GM23338 (cell line): Measurements from ENCODE around the gene FBXL2. TPM values are rescaled to one million over a fixed set of nuclear protein-coding genes. Genes with fewer than 3 reads are reported as not detected.

Source experiments
- ATAC-seq: fragments of 200-7000 bp; cut with Tn5 transposase; 3 replicates; pipeline ENCODE4 v1.9.1; 2020
- DNase-seq: peaks from one replicate; pipeline ENCODE4 v3.0.0-alpha.2; 2015; ENCODE audit warnings: low spot score
- H2AFZ ChIP-seq: fragments of 200-600 bp; sonication (generic); 2 replicates; pipeline ENCODE4 v1.8.0; 2016; ENCODE audit warnings: antibody characterized with exemption, mild to moderate bottlenecking, moderate library complexity
- H3F3A ChIP-seq: fragments of 200-600 bp; sonication (generic); replicated peaks from 2 replicates; pipeline ENCODE4 v1.8.0; 2017; ENCODE audit warnings: antibody characterized with exemption, mixed run types, low read depth
- H3K27ac ChIP-seq: fragments of 200-600 bp; sonication (generic); 2 replicates; pipeline ENCODE4 v1.6.1; 2016; ENCODE audit warnings: low read depth
- H3K27me3 ChIP-seq: fragments of 200-600 bp; sonication (generic); 2 replicates; pipeline ENCODE4 v1.8.0; 2016; ENCODE audit warnings: mild to moderate bottlenecking, mixed run types, moderate library complexity; ENCODE audit not compliant: insufficient read depth
- H3K36me3 ChIP-seq: fragments of 200-600 bp; sonication (generic); 2 replicates; pipeline ENCODE4 v1.8.0; 2016; ENCODE audit warnings: mild to moderate bottlenecking; ENCODE audit not compliant: insufficient read depth
- H3K4me1 ChIP-seq: fragments of 200-600 bp; sonication (generic); 2 replicates; pipeline ENCODE4 v1.8.0; 2016; ENCODE audit warnings: mild to moderate bottlenecking, moderate library complexity; ENCODE audit not compliant: insufficient read depth
- H3K4me2 ChIP-seq: fragments of 200-600 bp; sonication (generic); 2 replicates; pipeline ENCODE4 v1.7.1; 2017; ENCODE audit warnings: mixed run types
- H3K4me3 ChIP-seq: fragments of 200-600 bp; sonication (generic); 2 replicates; pipeline ENCODE4 v1.6.1; 2016; ENCODE audit warnings: mixed run types
- H3K79me2 ChIP-seq: fragments of 200-600 bp; sonication (generic); replicated peaks from 2 replicates; pipeline ENCODE4 v1.8.0; 2017; ENCODE audit warnings: mild to moderate bottlenecking; ENCODE audit not compliant: insufficient read depth
- H3K9me2 ChIP-seq: fragments of 200-600 bp; sonication (generic); 2 replicates; pipeline ENCODE4 v1.8.0; 2017; ENCODE audit not compliant: insufficient read depth
- H4K20me1 ChIP-seq: fragments of 200-600 bp; sonication (generic); replicated peaks from 2 replicates; pipeline ENCODE4 v1.8.0; 2017; ENCODE audit warnings: mild to moderate bottlenecking; ENCODE audit not compliant: insufficient read depth
- H3K27ac Mint-ChIP-seq: 2 replicates; pipeline ENCODE4 v1.8.0; 2020; ENCODE audit warnings: inconsistent platforms, mild to moderate bottlenecking, moderate library complexity, mixed read lengths
- H3K27me3 Mint-ChIP-seq: 3 replicates; pipeline ENCODE4 v1.8.0; 2022; ENCODE audit warnings: low read depth, mild to moderate bottlenecking, moderate library complexity, mixed read lengths, inconsistent platforms; ENCODE audit not compliant: insufficient read depth, poor library complexity
- H3K36me3 Mint-ChIP-seq: 3 replicates; pipeline ENCODE4 v1.8.0; 2021; ENCODE audit warnings: low read depth, mild to moderate bottlenecking, inconsistent platforms, moderate library complexity, mixed read lengths
- H3K4me1 Mint-ChIP-seq: 3 replicates; pipeline ENCODE4 v1.8.0; 2020; ENCODE audit warnings: mild to moderate bottlenecking, inconsistent platforms, mixed read lengths
- H3K4me3 Mint-ChIP-seq: 3 replicates; pipeline ENCODE4 v1.8.0; 2021; ENCODE audit warnings: moderate library complexity, mild to moderate bottlenecking, inconsistent platforms, mixed read lengths
- H3K9me3 Mint-ChIP-seq: 3 replicates; pipeline ENCODE4 v1.8.0; 2020; ENCODE audit warnings: moderate library complexity, mild to moderate bottlenecking, inconsistent platforms, mixed read lengths
- CREB1 ChIP-seq: fragments of 250-450 bp; sonication (Bioruptor Pico); IDR thresholded peaks from 2 replicates; pipeline ENCODE4 v1.5.0; 2020; ENCODE audit warnings: low read depth, mild to moderate bottlenecking, moderate library complexity
- EZH2 ChIP-seq: fragments of 200-600 bp; sonication (generic); IDR thresholded peaks from one replicate; pipeline ENCODE4 v1.8.0; 2017; ENCODE audit warnings: antibody characterized with exemption, mild to moderate bottlenecking, low read depth; ENCODE audit not compliant: unreplicated experiment
- JUNB ChIP-seq: IDR thresholded peaks from one replicate; pipeline ENCODE4 v1.6.1; 2016; ENCODE audit warnings: antibody characterized with exemption; ENCODE audit not compliant: unreplicated experiment
- POLR2AphosphoS5 ChIP-seq: IDR thresholded peaks from 2 replicates; pipeline ENCODE4 v1.6.1; 2016; ENCODE audit warnings: antibody characterized with exemption, low read depth
- ZNF114 ChIP-seq: fragments of 250-450 bp; sonication (Bioruptor Pico); IDR thresholded peaks from 2 replicates; pipeline ENCODE4 v1.5.0; 2020; ENCODE audit warnings: mild to moderate bottlenecking, moderate library complexity
- ZNF331 ChIP-seq: fragments of 250-450 bp; sonication (Bioruptor Pico); IDR thresholded peaks from 2 replicates; pipeline ENCODE4 v1.5.0; 2020; ENCODE audit warnings: low read depth, mild to moderate bottlenecking, moderate library complexity
- polyA plus RNA-seq: library from polyadenylated mRNA; unstranded; fragments of >200 nt; fragmentation: Nextera tagmentation; extraction: Ambion mirVana; gene quantifications from 2 replicates; pipeline ENCODE4 v1.2.1, GENCODE V29; 2016
- total RNA-seq: library from RNA; depleted of rRNA; stranded (reverse); fragments of >200 nt; shearing (Covaris generic); gene quantifications from 2 replicates; pipeline ENCODE4 v1.2.3, GENCODE V29; 2014
- TF ChIP-seq, protein P1 (sequence below): fragments of 250-450 bp; sonication (Bioruptor Pico); IDR thresholded peaks from 2 replicates; pipeline ENCODE4 v1.5.0; 2020; ENCODE audit warnings: mild to moderate bottlenecking, moderate library complexity
- TF ChIP-seq, protein P2 (sequence below): IDR thresholded peaks from 2 replicates; pipeline ENCODE4 v1.6.1; 2016; ENCODE audit warnings: antibody characterized with exemption

The FBXL2 gene
- total and polyA plus RNA-seq, 2 experiments from 2014 or later: 2.8 to 5.7 TPM

DNA sequence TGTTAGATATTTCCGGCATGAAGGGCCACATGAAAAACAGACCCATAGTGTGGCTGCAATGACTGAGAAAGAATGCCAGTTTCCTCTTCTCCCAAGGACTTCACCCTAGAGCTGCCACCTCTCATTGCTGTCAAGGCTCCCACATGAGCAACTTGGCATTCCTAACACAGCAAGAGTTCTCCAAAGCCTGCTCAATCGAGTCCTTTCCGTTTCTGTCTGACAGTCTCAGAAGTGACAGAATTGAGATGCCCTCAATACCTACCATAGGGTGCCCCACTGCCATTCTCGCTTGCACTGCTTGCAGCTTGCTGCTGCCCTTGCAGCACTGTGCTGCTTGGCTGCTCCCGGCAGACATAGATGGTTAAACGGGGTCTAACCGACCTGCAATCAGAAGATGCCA lies 118.7 kb downstream of the FBXL2 start (continued):
- TF ChIP-seq, protein P1, sequence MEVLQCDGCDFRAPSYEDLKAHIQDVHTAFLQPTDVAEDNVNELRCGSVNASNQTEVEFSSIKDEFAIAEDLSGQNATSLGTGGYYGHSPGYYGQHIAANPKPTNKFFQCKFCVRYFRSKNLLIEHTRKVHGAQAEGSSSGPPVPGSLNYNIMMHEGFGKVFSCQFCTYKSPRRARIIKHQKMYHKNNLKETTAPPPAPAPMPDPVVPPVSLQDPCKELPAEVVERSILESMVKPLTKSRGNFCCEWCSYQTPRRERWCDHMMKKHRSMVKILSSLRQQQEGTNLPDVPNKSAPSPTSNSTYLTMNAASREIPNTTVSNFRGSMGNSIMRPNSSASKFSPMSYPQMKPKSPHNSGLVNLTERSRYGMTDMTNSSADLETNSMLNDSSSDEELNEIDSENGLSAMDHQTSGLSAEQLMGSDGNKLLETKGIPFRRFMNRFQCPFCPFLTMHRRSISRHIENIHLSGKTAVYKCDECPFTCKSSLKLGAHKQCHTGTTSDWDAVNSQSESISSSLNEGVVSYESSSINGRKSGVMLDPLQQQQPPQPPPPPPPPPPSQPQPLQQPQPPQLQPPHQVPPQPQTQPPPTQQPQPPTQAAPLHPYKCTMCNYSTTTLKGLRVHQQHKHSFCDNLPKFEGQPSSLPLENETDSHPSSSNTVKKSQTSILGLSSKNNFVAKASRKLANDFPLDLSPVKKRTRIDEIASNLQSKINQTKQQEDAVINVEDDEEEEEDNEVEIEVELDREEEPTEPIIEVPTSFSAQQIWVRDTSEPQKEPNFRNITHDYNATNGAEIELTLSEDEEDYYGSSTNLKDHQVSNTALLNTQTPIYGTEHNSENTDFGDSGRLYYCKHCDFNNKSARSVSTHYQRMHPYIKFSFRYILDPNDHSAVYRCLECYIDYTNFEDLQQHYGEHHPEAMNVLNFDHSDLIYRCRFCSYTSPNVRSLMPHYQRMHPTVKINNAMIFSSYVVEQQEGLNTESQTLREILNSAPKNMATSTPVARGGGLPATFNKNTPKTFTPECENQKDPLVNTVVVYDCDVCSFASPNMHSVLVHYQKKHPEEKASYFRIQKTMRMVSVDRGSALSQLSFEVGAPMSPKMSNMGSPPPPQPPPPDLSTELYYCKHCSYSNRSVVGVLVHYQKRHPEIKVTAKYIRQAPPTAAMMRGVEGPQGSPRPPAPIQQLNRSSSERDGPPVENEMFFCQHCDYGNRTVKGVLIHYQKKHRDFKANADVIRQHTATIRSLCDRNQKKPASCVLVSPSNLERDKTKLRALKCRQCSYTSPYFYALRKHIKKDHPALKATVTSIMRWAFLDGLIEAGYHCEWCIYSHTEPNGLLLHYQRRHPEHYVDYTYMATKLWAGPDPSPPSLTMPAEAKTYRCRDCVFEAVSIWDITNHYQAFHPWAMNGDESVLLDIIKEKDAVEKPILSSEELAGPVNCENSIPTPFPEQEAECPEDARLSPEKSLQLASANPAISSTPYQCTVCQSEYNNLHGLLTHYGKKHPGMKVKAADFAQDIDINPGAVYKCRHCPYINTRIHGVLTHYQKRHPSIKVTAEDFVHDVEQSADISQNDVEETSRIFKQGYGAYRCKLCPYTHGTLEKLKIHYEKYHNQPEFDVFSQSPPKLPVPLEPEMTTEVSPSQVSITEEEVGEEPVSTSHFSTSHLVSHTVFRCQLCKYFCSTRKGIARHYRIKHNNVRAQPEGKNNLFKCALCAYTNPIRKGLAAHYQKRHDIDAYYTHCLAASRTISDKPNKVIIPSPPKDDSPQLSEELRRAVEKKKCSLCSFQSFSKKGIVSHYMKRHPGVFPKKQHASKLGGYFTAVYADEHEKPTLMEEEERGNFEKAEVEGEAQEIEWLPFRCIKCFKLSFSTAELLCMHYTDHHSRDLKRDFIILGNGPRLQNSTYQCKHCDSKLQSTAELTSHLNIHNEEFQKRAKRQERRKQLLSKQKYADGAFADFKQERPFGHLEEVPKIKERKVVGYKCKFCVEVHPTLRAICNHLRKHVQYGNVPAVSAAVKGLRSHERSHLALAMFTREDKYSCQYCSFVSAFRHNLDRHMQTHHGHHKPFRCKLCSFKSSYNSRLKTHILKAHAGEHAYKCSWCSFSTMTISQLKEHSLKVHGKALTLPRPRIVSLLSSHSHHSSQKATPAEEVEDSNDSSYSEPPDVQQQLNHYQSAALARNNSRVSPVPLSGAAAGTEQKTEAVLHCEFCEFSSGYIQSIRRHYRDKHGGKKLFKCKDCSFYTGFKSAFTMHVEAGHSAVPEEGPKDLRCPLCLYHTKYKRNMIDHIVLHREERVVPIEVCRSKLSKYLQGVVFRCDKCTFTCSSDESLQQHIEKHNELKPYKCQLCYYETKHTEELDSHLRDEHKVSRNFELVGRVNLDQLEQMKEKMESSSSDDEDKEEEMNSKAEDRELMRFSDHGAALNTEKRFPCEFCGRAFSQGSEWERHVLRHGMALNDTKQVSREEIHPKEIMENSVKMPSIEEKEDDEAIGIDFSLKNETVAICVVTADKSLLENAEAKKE (CRISPR knock-in tag): no peak
- no peak for TF ChIP-seq ZNF331 (CRISPR knock-in tag)
- TF ChIP-seq ZNF114 (CRISPR knock-in tag): no peak
- TF ChIP-seq JUNB: no peak
- TF ChIP-seq CREB1: no peak
- no peak for TF ChIP-seq POLR2AphosphoS5
- TF ChIP-seq, protein P2, sequence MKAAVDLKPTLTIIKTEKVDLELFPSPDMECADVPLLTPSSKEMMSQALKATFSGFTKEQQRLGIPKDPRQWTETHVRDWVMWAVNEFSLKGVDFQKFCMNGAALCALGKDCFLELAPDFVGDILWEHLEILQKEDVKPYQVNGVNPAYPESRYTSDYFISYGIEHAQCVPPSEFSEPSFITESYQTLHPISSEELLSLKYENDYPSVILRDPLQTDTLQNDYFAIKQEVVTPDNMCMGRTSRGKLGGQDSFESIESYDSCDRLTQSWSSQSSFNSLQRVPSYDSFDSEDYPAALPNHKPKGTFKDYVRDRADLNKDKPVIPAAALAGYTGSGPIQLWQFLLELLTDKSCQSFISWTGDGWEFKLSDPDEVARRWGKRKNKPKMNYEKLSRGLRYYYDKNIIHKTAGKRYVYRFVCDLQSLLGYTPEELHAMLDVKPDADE: no peak

DNA sequence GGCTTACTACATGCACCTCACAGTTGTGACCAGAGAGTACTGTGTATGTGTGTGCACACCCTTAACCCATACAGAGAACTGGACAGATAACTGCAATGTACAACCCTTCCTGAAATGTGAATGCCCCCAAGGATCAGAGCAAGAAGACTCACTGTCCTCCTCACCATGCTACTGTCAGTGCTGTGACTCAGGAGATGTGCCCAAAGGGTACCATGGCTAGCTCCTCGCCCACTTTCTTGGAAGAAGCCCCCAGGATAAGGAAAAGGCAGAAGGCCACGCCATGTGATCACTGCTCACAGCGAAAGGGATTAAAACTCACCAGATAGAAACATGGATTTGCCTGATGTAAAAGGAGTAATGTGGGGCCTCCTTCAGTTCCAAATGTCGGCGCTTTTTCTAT lies 121.2 kb downstream of the FBXL2 start:
- H2AFZ ChIP-seq: no peak overlapping the region
- no peak overlapping the region for H3K27ac ChIP-seq
- Mint-ChIP-seq H3K27me3 (no peaks in the 10 kb centered on the region), H3K36me3 (peaks cover 80% of the 10 kb centered on the region), H3K4me1 (no peaks in the 10 kb centered on the region), H3K27ac (no peak overlapping the region), H3K4me3 (no peak overlapping the region), H3K9me3 (no peaks in the 10 kb centered on the region)
- H3K9me2 ChIP-seq: no peaks in the 10 kb centered on the region
- no peak overlapping the region for H3K4me3 ChIP-seq
- H4K20me1 ChIP-seq: peaks cover 25% of the 10 kb centered on the region
- no peak overlapping the region for H3K4me2 ChIP-seq
- no peaks in the 10 kb centered on the region for H3K4me1 ChIP-seq
- DNase-seq: no peak
- H3K36me3 ChIP-seq: peaks cover 66% of the 10 kb centered on the region
- ATAC-seq: no peak
- no peaks in the 10 kb centered on the region for H3K27me3 ChIP-seq
- no peaks in the 10 kb centered on the region for H3F3A ChIP-seq
- H3K79me2 ChIP-seq: no peaks in the 10 kb centered on the region; the same call in 1 of the 2 replicates
- TF ChIP-seq, protein P1 (CRISPR knock-in tag): no peak
- TF ChIP-seq EZH2 (no peak), ZNF114 (CRISPR knock-in tag) (no peak)
